ENCODE data around the gene OR10K2.

GRCh38 chr1:158434741-158435140, 8.7 kb upstream of the OR10K2 start:
- no peak for TF ChIP-seq CTCF (IDR thresholded peaks at IDR 0.05; ENCODE audit: extremely low read depth in 1 of 2, insufficient read depth in 1 of 2, low read depth in 1 of 2, low read length in 2 of 2)
- TF ChIP-seq POLR2A (IDR thresholded peaks at IDR 0.05; ENCODE audit: low read depth, low read length), result no peak
- no peak for TF ChIP-seq MAX (IDR thresholded peaks at IDR 0.05; ENCODE audit: insufficient read depth, insufficient read length)
- no peak for TF ChIP-seq EZH2 (IDR thresholded peaks at IDR 0.05; ENCODE audit: borderline replicate concordance, low read depth, low read length, severe bottlenecking)
- no peak for TF ChIP-seq POLR2AphosphoS5 (IDR thresholded peaks at IDR 0.05; ENCODE audit: insufficient read depth, low read depth, low read length)
- TF ChIP-seq GATA2 (IDR thresholded peaks at IDR 0.05; ENCODE audit: insufficient read depth, insufficient read length, low read depth, low read length), result no peak
- no peak for TF ChIP-seq FOS (IDR thresholded peaks at IDR 0.05; ENCODE audit: borderline replicate concordance, insufficient read depth, low read length)
